Brain microvascular endothelial cell (primary cell): ENCODE results near the gene ACTN3.

Source experiments
- DNase-seq: peaks from one replicate; pipeline ENCODE4 v3.0.0-alpha.2; 2020
- H3K27ac ChIP-seq: fragments of 250-450 bp; sonication (Bioruptor Pico); 2 replicates; pipeline ENCODE4 v1.5.1; 2020; ENCODE audit warnings: mild to moderate bottlenecking, moderate library complexity
- H3K27me3 ChIP-seq: fragments of 250-450 bp; sonication (Bioruptor Pico); replicated peaks from 2 replicates; pipeline ENCODE4 v1.5.1; 2020; ENCODE audit warnings: mild to moderate bottlenecking
- H3K36me3 ChIP-seq: fragments of 250-450 bp; sonication (Bioruptor Pico); replicated peaks from 2 replicates; pipeline ENCODE4 v1.5.1; 2020; ENCODE audit warnings: mild to moderate bottlenecking
- H3K4me3 ChIP-seq: 2 replicates; pipeline ENCODE4 v1.5.1; 2011; ENCODE audit warnings: low read depth, mild to moderate bottlenecking, control low read depth, low read length, moderate library complexity
- CTCF ChIP-seq: IDR thresholded peaks from 2 replicates; pipeline ENCODE4 v1.5.1; 2011; ENCODE audit warnings: low read depth, mild to moderate bottlenecking, moderate library complexity, low read length, control low read depth, inconsistent platforms; ENCODE audit errors: missing control alignments
- in situ Hi-C: cut with HindIII; loops from 2 replicates; pipeline ENCODE4 v1.10.0; 2017; ENCODE audit warnings: low sequenced_read_pairs, low pct_ligation_motif_present

The ACTN3 gene

GRCh38 chr11:66607126-66607834 is 60.6 kb downstream of the ACTN3 start:
- no peak overlapping the region for H3K4me3 ChIP-seq
- peaks cover 10% of the 10 kb centered on the region for H3K36me3 ChIP-seq
- in situ Hi-C loops = no loop called here
- peak; percentile 46 for DNase-seq
- H3K27ac ChIP-seq = no peak overlapping the region
- no peak for TF ChIP-seq CTCF
- H3K27me3 ChIP-seq = no peaks in the 10 kb centered on the region

- Histone ChIP-seq H3K4me3 (no peak overlapping the region), H3K27me3 (no peaks in the 10 kb centered on the region), H3K36me3 (peaks cover 6% of the 10 kb centered on the region), H3K27ac (no peak overlapping the region)
- DNase-seq = no peak
- in situ Hi-C loops = no loop called here
- no peak for TF ChIP-seq CTCF
These were observed 63.3 kb downstream of the ACTN3 start for GRCh38 chr11:66609721-66610617.

DNA sequence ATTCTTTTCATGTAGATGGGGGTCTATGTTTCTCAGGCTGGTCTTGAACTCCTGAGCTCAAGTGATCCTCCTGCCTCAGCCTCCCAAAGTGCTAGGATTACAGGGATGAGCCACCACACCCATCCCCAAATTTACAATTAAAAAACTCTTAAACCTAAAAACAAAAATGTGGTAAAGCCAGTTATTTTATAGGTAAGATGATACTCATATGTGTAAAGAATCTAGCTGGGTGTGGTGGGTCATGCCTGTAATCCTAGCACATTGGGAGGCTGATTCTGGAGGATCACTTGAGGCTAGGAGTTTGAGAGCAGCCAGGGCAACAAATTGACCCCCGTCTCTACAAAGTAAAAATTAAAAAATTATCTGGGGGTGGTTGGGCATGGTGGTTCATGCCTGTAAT is 65.8 kb downstream of the ACTN3 start:
- no peak overlapping the region for H3K27ac ChIP-seq
- no peak for TF ChIP-seq CTCF
- peaks cover 3% of the 10 kb centered on the region for H3K36me3 ChIP-seq
- no peaks in the 10 kb centered on the region for H3K27me3 ChIP-seq
- in situ Hi-C loops = no loop called here
- no peak for DNase-seq
- no peak overlapping the region for H3K4me3 ChIP-seq
